Skeletal muscle tissue (tissue), 4 donors: ENCODE measurements around the gene TMEM98. TPM values are rescaled to one million over a fixed set of nuclear protein-coding genes. Genes with fewer than 3 reads are reported as not detected.

ENCODE experiments used
- H3K27ac ChIP-seq: one replicate; pipeline ENCODE4 v1.7.0; 2013; ENCODE audit warnings: mild to moderate bottlenecking, low read depth, low read length, inconsistent platforms
- H3K27me3 ChIP-seq, 3 donors: one replicate each; pipeline ENCODE4 v1.7.0; 2013; ENCODE audit warnings: low read length in 3 of 3; ENCODE audit not compliant: control insufficient read depth in 3 of 3, insufficient read depth in 3 of 3
- H3K36me3 ChIP-seq, 3 donors: one replicate each; pipeline ENCODE4 v1.7.0; 2013; ENCODE audit warnings: low read length in 3 of 3; ENCODE audit not compliant: control insufficient read depth in 3 of 3, insufficient read depth in 3 of 3
- H3K4me1 ChIP-seq, 3 donors: one replicate each; pipeline ENCODE4 v1.7.0; 2013; ENCODE audit warnings: low read length in 3 of 3, mild to moderate bottlenecking in 3 of 3; ENCODE audit not compliant: control insufficient read depth in 3 of 3, insufficient read depth in 3 of 3
- H3K4me3 ChIP-seq, 3 donors: one replicate each; pipeline ENCODE4 v1.7.0; 2013; ENCODE audit warnings: low read length in 3 of 3
- H3K9ac ChIP-seq, 3 donors: one replicate each; pipeline ENCODE4 v1.7.0; 2013; ENCODE audit warnings: low read length in 3 of 3, mild to moderate bottlenecking in 3 of 3, moderate library complexity in 2 of 3, low read depth in 1 of 3
- H3K9me3 ChIP-seq, 3 donors: one replicate each; pipeline ENCODE4 v1.7.0; 2013; ENCODE audit warnings: low read length in 3 of 3; ENCODE audit not compliant: control insufficient read depth in 3 of 3
- total RNA-seq: library from RNA; depleted of rRNA; stranded (reverse); fragments of >200 nt; gene quantifications from one replicate; pipeline ENCODE4 v1.2.3, GENCODE V29; 2014
- donor health status: Osteomylitis.

Gene TMEM98
- total RNA-seq, 1 donor from 2014 or later, result 27.1 TPM

- Histone ChIP-seq H3K9me3 (no peaks in the 10 kb centered on the region), H3K27me3 (peaks cover 0 to 5% (median 0%) of the 10 kb centered on the region in 3 donors), H3K27ac (no peak overlapping the region), H3K9ac (no peak overlapping the region), H3K36me3 (no peaks in the 10 kb centered on the region), H3K4me1 (no peaks in the 10 kb centered on the region), H3K4me3 (no peak overlapping the region)
These were observed 31.2 kb upstream of the TMEM98 start for GRCh38 chr17:32896647-32897258.

- Histone ChIP-seq H3K27ac (no peak overlapping the region), H3K27me3 (peaks cover 0 to 5% (median 0%) of the 10 kb centered on the region in 3 donors), H3K9ac (no peak overlapping the region), H3K9me3 (no peaks in the 10 kb centered on the region), H3K36me3 (no peaks in the 10 kb centered on the region), H3K4me3 (no peak overlapping the region), H3K4me1 (no peaks in the 10 kb centered on the region)
These were observed 28.5 kb upstream of the TMEM98 start for GRCh38 chr17:32899236-32900013.

GRCh38 chr17:32901743-32902142, 26.2 kb upstream of the TMEM98 start:
- no peaks in the 10 kb centered on the region for H3K36me3 ChIP-seq
- no peak overlapping the region for H3K9ac ChIP-seq
- peaks cover 0 to 2% (median 2%) of the 10 kb centered on the region in 3 donors for H3K27me3 ChIP-seq
- H3K27ac ChIP-seq, result no peak overlapping the region
- H3K9me3 ChIP-seq, result no peaks in the 10 kb centered on the region
- H3K4me3 ChIP-seq, result no peak overlapping the region
- H3K4me1 ChIP-seq, result no peaks in the 10 kb centered on the region

GRCh38 chr17:32903774-32904673, 23.9 kb upstream of the TMEM98 start:
- Histone ChIP-seq H3K27me3 (peaks cover 0 to 2% (median 0%) of the 10 kb centered on the region in 3 donors), H3K36me3 (no peaks in the 10 kb centered on the region), H3K4me1 (no peaks in the 10 kb centered on the region), H3K4me3 (no peak overlapping the region), H3K9me3 (no peaks in the 10 kb centered on the region), H3K9ac (no peak overlapping the region), H3K27ac (no peak overlapping the region)

- Histone ChIP-seq H3K27ac (no peak overlapping the region), H3K36me3 (no peaks in the 10 kb centered on the region), H3K27me3 (peaks cover 0 to 2% (median 0%) of the 10 kb centered on the region in 3 donors), H3K4me1 (no peaks in the 10 kb centered on the region), H3K9me3 (no peaks in the 10 kb centered on the region), H3K9ac (no peak overlapping the region), H3K4me3 (no peak overlapping the region)
These were observed 23.1 kb upstream of the TMEM98 start for GRCh38 chr17:32904891-32905290.

- Histone ChIP-seq H3K36me3 (no peaks in the 10 kb centered on the region), H3K27ac (no peak overlapping the region), H3K9ac (no peak overlapping the region), H3K4me1 (no peaks in the 10 kb centered on the region), H3K9me3 (no peaks in the 10 kb centered on the region), H3K4me3 (no peak overlapping the region), H3K27me3 (peaks cover 0 to 2% (median 0%) of the 10 kb centered on the region in 3 donors)
These were observed 20.4 kb upstream of the TMEM98 start for GRCh38 chr17:32907583-32907982.

GRCh38 chr17:32909787-32910369, 18.1 kb upstream of the TMEM98 start:
- Histone ChIP-seq H3K4me3 (no peak overlapping the region), H3K27ac (no peak overlapping the region), H3K36me3 (no peaks in the 10 kb centered on the region), H3K9me3 (no peaks in the 10 kb centered on the region), H3K9ac (no peak overlapping the region), H3K4me1 (no peaks in the 10 kb centered on the region), H3K27me3 (peaks cover 0 to 2% (median 0%) of the 10 kb centered on the region in 3 donors)

- Histone ChIP-seq H3K9me3 (no peaks in the 10 kb centered on the region), H3K36me3 (no peaks in the 10 kb centered on the region), H3K9ac (no peak overlapping the region), H3K27ac (no peak overlapping the region), H3K27me3 (no peaks in the 10 kb centered on the region), H3K4me3 (no peak overlapping the region), H3K4me1 (no peaks in the 10 kb centered on the region)
These were observed 17.2 kb upstream of the TMEM98 start for GRCh38 chr17:32910769-32911168.

- no peaks in the 10 kb centered on the region for H3K9me3 ChIP-seq
- no peak overlapping the region for H3K27ac ChIP-seq
- no peak overlapping the region for H3K9ac ChIP-seq
- no peaks in the 10 kb centered on the region for H3K4me1 ChIP-seq
- H3K27me3 ChIP-seq, result no peaks in the 10 kb centered on the region
- H3K4me3 ChIP-seq, result no peak overlapping the region
- H3K36me3 ChIP-seq, result no peaks in the 10 kb centered on the region
These were observed 15.6 kb upstream of the TMEM98 start for GRCh38 chr17:32912218-32912897.
